Stimulated activated CD4-positive, alpha-beta T cell treated with anti-CD3 and anti-CD28 coated beads, Interleukin-2, amount 100 ng/mL, for 24 hours (primary cell): ENCODE results near the gene KRTAP5-11.
"Not testable (repeated sequence)": the region's sequence is repeated elsewhere in the genome, so short reads cannot be mapped to it uniquely, and the experiment has no call there.

Experiments
- DNase-seq, 2 donors: peaks; one replicate each; pipeline ENCODE4 v3.0.0-alpha.2; 2020

KRTAP5-11 gene

DNA sequence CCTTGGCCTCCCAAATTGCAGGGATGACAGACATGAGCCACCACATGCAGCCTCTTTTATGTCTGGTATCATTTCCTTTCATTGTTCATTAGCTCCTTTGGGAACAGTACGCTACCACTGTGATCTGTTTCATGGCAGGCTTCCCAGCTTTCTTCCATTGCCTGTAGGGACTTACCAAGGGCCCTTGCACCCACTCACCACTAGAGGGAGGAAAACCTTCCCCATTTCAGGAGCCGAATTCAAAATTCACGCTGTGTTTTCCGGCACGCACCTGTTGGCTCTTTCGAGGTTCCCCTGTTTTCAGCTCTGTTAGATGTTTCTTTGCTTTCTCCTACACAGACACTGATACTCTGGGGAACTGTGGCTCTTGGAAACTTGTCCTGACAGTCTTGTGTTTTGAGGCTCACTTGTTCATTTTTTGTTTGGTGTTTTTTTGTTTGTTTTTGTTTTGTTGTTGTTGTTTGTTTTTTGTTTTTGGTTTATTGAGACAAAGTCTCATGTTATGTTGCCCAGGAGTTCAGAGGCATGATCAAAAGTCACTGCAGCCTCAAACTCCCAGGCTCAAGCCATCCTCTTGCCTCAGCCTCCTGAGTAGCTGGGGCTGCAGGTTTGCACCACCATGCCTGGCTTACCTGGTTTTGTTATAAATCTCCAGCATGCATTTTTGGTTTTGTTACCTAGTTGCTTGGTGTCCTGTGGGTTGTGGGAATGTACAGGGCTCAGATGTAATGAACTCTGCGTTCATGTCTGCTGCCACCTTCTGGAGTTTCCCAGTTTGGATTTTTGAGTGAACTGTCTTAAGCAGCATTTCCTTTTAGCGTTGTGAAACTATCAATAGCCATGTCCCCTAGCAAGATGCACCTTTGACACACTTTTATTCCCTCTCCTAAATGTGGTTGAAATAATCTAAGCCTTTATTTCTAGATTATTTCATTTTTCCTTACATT, 2.3 kb downstream of the KRTAP5-11 start:
- peak; percentile 29 to 37 for DNase-seq

DNA sequence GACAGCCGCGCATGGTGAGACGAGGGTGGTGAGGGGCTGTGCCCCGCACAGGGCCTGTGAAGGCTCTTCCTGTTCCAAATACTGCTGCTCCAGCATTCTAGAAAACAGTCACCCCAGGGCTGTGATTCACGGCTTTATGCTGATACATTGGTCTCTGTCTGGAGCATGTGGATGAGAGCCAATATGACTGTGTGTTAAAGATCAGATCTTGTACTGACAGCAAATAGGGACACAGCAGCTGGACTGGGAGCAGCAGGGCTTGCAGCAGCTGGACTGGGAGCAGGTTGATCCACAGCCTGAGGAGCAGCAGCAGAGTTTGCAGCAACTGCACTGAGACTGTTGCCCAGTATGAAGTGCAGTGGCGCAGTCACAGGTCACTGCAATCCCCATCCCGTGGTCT, 3.2 kb downstream of the KRTAP5-11 start:
- DNase-seq, result not testable (repeated sequence)

DNA sequence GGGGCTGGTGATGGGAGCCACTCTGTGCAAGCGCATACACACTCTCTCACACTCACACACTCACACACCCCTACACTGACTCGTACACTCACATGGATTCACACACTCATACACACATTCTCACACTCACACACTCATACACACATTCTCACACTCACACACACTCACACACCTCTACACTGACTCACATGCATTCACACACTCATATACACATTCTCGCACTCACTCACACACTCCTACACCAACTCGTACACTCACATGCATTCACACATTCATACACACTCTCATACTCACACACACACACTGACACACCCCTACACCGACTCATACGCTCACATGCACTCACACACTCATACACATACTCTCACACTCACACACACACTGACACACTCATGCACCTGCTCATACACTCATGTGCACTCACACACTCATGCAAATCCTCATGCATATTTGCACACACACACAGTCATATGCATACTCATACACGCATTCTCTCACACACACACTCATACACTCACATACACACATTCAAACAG, 5.1 kb downstream of the KRTAP5-11 start:
- no peak for DNase-seq

DNA sequence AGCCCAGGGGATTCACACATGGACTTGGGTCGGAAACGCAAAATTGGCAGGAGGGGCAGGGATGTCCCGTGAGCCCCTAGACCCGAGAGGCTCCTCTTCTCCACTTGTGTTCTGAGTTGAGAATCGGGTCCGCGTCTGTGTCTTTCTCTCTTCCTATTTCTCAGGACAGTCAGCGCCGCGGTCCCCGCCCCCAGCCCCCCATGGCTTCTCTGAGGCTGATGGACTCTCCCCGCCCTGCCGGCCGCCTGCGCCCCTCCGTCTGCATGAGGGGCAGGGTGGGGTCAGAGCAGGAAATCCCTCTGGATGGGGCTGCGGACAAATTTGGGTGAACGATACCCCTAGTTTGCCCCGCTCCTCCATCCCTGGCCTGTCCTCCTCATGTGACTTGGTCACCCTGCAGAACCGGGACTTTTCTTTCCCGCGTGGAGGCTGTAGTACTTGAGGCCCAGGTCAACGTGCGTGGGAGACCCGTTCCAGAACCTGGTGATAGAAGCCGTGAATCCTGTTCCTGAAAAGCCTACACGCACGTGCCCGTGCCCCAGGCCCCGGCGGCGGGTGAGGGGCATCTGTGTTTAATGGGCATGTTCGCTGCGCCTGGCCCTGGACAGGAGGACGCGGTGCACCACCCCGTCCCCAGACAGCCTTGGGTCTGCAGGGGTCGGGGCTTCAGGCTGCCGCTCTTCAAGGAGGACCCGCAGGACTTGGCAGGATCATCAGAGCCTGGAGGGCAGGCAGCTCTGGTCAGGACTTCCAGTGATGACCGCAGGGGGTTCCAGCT, 5.8 kb downstream of the KRTAP5-11 start:
- DNase-seq, result not testable (repeated sequence)

DNA sequence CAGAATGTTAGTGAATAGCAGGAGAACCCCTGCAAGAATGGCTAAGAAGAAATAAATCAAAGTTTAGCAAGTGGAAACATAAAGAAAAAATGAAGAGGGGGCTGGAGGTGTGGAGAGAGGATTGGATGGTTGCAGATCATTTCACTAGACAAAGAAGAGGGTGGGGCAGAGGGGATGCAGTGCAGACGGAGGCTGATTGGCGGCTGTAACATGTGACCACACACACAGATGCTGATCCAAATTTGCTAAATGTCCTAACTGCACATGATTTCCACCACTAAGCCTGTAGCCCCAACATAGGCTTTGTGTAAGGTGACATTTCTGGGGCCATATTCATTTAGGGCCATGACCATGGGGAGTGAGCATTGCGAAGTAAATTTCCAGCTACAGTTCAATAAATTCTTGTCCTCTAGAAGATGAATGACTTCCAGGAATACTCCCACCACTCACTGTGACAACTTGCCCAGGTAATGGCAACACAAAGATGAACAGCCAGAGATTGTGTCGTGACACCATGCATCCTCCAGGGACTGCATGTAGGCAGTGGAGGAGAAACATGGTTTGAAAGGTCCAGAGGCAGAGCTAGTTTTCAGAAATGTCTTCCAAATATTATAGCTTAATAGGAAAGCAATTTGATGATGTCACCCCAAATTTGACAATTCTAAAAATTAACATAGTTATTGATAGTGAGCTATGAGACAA, 6.8 kb downstream of the KRTAP5-11 start:
- no peak for DNase-seq

DNA sequence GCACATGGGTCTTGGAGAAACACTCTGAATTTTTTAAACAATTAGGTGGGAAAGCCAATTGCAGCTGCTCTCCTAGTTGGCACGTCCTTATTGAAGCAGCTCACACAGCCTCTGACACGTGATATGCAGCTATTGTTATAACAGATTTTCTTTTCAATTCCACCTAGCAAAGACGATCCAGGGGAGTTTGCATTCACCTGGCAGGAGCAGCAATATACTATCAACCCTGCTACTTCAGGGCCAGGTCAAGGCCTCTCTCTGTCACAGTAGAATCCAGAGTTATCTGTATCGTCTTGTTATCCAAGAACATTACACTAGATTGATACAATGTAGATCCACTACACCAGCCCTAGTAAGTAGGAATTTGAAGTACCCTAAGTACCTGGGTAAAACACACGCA, 8.3 kb downstream of the KRTAP5-11 start:
- no peak for DNase-seq

DNA sequence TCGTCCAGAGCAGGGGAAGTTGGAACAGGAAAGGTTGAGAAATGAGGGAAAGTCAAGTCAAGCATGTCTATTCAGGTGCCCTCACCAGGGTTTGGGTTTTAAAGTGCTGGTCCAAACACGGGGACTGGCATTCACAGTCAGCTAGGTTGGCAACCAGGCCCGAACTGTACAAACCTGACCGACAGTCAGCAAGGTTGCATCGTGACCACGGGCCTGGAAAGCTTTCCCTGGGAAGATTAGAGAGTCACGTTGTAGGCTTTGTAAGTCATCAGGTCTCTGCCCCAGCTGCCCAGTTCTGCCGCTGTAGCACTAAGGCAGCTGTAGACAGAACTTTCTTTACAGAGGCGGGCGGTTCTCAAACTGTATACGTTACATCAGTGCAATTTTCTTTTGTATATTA, 9.9 kb downstream of the KRTAP5-11 start:
- no peak for DNase-seq

DNA sequence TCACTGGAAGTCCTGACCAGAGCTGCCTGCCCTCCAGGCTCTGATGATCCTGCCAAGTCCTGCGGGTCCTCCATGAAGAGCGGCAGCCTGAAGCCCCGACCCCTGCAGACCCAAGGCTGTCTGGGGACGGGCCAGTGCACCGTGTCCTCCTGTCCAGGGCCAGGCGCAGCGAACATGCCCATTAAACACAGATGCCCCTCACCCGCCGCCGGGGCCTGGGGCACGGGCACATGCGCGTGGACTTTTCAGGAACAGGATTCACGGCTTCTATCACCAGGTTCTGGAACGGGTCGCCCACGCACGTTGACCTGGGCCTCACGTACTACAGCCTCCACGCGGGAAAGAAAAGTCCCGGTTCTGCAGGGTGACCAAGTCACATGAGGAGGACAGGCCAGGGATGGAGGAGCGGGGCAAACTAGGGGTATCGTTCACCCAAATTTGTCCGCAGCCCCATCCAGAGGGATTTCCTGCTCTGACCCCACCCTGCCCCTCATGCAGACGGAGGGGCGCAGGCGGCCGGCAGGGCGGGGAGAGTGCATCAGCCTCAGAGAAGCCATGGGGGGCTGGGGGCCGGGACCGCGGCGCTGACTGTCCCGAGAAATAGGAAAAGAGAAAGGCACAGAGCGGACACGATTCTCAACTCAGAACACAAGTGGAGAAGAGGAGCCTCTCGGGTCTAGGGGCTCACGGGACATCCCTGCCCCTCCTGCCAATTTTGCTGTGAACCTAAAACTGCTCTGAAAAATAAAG, 11.4 kb downstream of the KRTAP5-11 start:
- not testable (repeated sequence) for DNase-seq

DNA sequence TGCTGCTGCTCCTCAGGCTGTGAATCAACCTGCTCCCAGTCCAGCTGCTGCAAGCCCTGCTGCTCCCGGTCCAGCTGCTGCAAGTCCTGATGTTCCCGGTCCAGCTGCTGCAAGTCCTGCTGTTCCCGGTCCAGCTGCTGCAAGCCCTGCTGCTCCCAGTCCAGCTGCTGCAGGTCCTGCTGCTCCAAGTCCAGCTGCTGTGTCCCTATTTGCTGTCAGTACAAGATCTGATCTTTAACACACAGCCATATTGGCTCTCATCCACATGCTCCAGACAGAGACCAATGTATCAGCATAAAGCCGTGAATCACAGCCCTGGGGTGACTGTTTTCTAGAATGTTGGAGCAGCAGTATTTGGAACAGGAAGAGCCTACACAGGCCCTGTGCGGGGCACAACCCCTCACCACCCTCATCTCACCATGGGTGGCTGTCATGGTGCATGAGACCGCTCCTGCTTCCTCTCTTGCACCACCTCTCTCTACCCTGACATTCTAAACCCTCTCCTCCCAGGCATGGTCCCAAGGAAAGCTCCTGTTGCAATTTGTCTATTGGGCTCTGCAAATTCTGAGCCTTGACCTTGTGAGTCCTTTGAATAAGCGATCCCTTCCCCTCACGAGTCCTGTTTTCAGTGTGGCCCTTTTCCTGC, 13.8 kb downstream of the KRTAP5-11 start:
- no peak for DNase-seq

DNA sequence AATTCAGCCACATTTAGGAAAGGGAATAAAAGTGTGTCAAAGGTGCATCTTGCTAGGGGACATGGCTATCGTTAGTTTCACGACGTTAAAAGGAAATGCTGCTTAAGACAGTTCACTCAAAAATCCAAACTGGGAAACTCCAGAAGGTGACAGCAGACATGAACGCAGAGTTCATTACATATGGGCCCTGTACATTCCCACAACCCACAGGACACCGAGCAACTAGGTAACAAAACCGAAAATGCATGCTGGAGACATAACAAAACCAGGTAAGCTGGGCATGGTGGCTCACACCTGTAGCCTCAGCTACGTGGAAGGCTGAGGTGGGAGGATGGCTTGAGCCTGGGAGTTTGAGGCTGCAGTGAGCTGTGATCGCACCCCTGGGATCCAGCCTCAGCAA, 15.0 kb downstream of the KRTAP5-11 start:
- DNase-seq, result not testable (repeated sequence)

DNA sequence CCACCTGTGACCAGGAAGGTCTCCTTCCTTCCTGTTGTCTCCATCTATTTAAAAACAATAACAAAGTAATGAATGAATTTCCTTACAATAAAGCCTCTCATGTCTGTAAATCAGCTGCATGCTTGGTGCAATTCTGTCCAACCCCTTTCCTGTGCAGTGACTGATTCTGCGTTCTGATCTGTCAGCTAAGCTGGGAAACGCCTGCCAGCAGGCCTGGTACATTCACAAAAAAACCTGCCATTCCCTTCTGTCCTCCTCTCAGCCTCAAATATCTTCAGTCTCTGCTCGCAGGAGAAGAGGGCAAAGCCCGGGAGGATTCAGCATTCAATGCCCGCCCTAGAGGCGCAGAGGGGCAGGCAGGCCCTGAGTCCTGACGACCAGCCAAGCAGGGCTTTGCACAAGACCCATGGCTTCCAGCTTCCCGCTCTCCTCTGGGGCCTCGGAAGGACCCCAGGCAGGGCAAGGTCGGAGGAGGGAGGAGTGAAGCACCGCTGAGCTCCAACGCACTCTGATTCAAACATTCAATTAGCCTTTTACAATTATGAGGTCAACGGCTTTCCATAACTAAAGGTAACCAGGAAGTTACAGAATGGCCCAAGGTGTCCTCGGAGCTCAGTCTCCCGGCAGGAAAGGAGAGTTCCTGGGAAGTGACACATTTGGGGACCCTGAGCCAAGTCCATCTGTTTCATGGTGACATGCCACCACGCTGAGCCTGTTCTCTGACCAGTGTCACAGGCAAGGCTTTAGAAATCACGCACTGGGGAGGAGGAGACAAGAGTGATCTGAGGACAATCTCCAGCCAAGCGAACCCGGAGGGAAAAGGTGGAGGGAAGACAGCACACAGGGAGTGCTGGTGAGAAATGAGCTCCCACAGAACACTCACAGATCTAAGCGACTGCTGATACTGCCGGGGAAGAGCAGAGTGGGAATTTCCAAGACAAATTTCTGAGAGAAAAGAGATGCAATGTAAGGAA, 15.8 kb downstream of the KRTAP5-11 start:
- not testable (repeated sequence) for DNase-seq

DNA sequence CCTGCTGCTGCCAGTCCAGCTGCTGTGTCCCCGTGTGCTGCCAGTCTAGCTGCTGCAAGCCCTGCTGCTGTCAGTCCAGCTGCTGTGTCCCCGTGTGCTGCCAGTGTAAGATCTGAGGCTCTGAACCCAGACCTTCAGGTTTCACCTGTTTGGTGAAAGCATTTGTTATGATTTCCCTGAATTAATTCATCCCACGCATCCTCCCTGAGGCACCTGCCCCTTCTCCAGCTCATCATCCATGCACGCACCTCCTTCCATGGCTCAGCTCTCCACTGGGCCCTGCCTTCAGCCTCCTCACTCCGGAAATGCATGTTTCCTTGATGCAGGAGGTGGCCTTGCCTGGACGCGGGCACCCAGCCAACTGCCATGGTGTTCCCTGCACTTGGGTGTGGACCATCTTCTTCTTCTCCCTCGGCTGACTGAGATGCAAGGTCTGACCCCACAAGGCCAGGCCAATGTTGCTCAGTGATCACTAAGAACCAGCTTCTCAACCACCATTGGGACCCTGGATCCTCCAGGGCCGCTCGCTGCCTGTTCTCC, 16.5 kb downstream of the KRTAP5-11 start:
- no peak for DNase-seq

DNA sequence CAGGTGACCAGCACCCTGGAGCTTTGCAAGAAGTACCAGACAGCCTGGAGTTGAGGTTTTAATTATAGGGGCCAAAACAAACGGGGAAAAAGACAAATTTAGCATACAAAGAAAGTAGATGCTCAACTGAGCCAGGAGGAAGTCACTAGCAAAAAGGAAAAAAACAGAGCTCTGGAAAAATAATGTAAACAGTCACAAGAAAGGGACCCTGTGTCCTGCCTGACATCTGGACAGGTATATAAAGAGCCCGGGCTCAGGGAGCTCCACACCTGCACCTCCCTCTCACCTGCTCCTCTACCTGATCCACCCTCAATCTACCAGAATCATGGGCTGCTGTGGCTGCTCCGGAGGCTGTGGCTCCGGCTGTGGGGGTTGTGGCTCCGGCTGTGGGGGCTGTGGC, 17.4 kb downstream of the KRTAP5-11 start, which contains the start of gene KRTAP5-10:
Gene KRTAP5-10, plus strand, starts transcription at position 301 of the 400 bp plus-strand sequence. Its CDS starts 25 bp downstream, at position 326.
- DNase-seq, result no peak

DNA sequence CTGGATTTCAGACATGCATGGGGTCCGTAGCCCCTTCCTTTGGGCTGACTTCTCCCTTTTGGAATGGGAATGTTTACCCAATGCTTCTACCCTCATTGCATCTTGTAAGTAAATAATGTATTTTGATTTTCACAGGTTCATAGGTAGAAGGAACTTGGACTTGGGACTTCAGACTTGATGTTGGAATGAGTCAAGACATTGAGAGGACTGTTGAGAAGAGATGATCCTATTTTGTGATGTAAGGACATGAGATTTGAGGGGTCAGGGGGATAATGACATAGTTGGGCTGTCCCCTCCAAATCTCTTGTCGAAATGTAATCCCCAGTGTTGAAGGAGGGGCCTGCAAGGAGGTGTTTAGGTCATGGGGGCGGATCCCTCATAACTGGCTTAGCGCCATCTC, 18.2 kb downstream of the KRTAP5-11 start:
- no peak for DNase-seq

DNA sequence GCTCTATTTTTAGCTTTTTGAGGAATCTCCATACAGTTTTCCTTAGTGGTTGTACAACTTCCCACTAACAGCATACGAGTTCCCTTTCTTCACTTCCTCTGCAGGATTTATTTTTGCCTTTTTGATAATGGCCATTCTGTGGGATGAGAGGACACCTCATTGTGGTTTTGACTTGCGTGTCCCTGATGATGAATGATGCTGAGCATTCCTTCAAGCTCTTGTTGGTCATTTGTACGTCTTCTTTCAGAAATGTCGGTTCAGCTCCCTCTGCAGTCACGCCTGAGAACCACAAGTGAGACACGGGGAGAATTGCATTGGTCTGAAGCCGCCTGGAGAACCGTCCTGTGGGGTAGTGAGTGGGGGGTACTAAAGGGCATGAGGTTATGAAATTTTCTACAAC, 19.3 kb downstream of the KRTAP5-11 start:
- DNase-seq, result peak in 1 of 2 donors; percentile 22

DNA sequence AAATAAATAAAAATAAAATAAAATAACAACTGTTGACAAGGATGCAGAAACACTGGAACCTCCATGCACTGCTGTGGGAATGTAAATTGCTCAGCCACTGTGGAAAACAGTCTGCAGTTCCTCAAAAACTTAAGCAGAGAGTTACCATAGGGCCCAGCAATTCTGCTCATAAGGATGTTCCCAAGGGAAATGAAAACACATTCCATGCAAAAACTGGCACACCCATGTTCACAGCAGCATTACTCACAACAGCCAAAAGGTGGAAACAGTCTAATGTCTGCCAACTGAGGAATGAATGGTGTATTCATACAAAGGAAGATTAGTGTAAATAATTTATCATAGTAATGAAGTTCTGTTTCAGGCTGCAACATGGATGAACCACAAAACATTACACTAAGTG, 20.6 kb downstream of the KRTAP5-11 start:
- DNase-seq, result no peak

DNA sequence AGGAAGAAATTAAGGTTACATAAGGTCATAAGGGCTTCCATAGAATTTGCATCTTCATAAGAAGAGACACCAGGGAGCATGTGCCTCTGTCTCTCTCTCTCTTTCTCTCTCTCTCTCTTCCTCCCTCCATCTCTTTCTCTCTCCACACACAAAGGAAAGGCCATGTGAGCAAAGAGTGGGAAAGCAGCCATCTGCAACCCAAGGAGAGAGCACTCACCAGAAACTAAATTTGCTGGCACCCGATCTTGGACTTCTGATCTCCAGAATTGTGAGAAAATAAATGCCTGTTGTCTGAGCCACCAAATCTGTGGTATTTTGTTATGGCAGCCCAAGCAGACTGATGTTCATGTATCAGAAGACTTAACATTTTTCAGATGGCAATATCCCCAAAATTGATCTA, 23.7 kb downstream of the KRTAP5-11 start:
- DNase-seq, result no peak

DNA sequence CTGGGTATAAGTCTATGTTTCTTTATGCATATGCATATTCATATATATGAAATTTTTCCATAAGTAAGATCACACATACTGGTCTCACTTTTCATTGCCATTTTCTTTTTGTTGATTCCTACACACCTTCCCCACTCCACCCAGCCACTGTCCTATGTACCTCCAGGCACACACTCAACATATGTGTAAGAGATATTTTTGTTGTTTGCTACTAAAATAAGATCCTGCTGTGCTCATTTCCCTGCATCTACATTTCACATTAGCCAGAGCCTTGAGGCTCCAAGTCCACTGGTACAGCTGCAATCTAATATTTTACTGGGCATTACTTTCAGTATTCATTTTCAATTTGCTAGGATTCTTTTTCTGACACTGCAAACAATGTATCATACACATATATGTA, 25.4 kb downstream of the KRTAP5-11 start:
- no peak for DNase-seq

DNA sequence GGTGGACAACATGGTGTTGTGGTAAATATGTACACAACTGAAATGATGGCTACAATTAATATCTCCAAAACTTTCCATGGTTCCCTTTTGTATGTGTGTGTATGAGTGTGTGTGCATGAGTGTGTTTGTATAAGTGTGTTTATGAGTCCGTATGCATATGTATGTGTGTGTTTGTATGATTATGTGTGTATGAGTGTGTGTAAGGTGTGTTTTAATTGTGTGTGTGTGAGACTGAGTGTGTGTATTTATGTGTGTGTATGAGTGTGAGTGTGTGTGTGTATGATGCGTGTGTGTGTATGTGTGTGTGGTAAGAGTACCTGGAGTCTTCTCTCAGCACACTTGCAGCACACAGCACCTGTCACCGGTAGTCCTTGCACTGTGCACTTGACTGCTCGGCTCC, 26.7 kb downstream of the KRTAP5-11 start:
- DNase-seq, result no peak

DNA sequence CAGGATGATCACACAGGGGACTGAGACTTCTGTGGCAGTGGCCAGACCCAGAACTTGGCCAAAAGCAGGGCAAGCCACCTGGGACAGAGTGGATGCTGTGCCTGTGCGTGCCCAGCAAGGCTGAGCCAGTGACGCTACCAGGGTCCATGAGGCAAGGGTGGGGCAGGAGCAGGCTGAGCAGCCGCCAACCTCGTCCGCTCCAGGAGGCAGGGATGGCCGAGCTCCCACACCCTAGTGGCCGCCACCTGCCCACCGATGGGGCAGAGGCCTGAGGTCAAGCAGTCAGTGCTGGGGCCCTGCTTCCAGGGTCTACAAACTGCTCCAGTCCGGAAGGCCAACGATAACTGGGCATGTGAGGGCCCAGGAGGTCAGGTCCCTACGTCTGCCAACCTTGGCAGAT, 27.2 kb downstream of the KRTAP5-11 start:
- DNase-seq, result no peak
